Measurements from ENCODE around the gene LMF1. TPM values are rescaled to one million over a fixed set of nuclear protein-coding genes. Genes with fewer than 3 reads are reported as not detected.

LMF1 gene
- total RNA-seq, 2 experiments from 2014 or later: 17.0 to 31.4 TPM

GRCh38 chr16:836221-836620 lies 134.6 kb downstream of the LMF1 start:
- TF ChIP-seq, protein P1, sequence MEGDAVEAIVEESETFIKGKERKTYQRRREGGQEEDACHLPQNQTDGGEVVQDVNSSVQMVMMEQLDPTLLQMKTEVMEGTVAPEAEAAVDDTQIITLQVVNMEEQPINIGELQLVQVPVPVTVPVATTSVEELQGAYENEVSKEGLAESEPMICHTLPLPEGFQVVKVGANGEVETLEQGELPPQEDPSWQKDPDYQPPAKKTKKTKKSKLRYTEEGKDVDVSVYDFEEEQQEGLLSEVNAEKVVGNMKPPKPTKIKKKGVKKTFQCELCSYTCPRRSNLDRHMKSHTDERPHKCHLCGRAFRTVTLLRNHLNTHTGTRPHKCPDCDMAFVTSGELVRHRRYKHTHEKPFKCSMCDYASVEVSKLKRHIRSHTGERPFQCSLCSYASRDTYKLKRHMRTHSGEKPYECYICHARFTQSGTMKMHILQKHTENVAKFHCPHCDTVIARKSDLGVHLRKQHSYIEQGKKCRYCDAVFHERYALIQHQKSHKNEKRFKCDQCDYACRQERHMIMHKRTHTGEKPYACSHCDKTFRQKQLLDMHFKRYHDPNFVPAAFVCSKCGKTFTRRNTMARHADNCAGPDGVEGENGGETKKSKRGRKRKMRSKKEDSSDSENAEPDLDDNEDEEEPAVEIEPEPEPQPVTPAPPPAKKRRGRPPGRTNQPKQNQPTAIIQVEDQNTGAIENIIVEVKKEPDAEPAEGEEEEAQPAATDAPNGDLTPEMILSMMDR (conservative IDR thresholded peaks at IDR 0.05; ENCODE audit: low read length): no peak
- TF ChIP-seq EZH2phosphoT487 (IDR thresholded peaks at IDR 0.05; ENCODE audit: borderline replicate concordance, low read depth, low read length): no peak
- intact Hi-C loops (cut with micrococcal nuclease; ENCODE audit: unreplicated experiment): no loop called here
- H4K20me1 ChIP-seq (ENCODE audit: insufficient read depth, low read length): no peaks in the 10 kb centered on the region
- no peak overlapping the region for H2AFZ ChIP-seq (ENCODE audit: low read length)
- CTCF ChIA-PET (ENCODE audit: unreplicated experiment): no interaction called here
- POLR2A ChIA-PET: no interaction called here
- no peaks in the 10 kb centered on the region for H3K36me3 ChIP-seq (ENCODE audit: insufficient read depth, low read length)
- H3K4me1 ChIP-seq (ENCODE audit: insufficient read depth, low read length, poor library complexity, severe bottlenecking): no peaks in the 10 kb centered on the region
- no TSS peak for BruUV-seq (replicated peaks)
- H3K9me2 ChIP-seq (ENCODE audit: insufficient read depth, low read length): no peaks in the 10 kb centered on the region
- no peak for DNase-seq (ENCODE audit: low spot score)
- H3K79me2 ChIP-seq (ENCODE audit: insufficient read depth, low read depth, low read length): no peaks in the 10 kb centered on the region
- no peak overlapping the region for H3K4me3 ChIP-seq (ENCODE audit: low read depth, low read length, poor library complexity, severe bottlenecking)
- H3K27ac ChIP-seq (ENCODE audit: low read depth, low read length, poor library complexity, severe bottlenecking): no peak overlapping the region
- no peak overlapping the region for H3K4me2 ChIP-seq (ENCODE audit: low read length)
- peaks cover 8% of the 10 kb centered on the region for H3K9me3 ChIP-seq (ENCODE audit: low read length)

- DNase-seq (ENCODE audit: low spot score): no peak
- no peaks in the 10 kb centered on the region for H3K79me2 ChIP-seq (ENCODE audit: insufficient read depth, low read depth, low read length)
- TF ChIP-seq EZH2phosphoT487 (IDR thresholded peaks at IDR 0.05; ENCODE audit: borderline replicate concordance, low read depth, low read length): no peak
- TF ChIP-seq, protein P1 (conservative IDR thresholded peaks at IDR 0.05; ENCODE audit: low read length): no peak
- H3K9me2 ChIP-seq (ENCODE audit: insufficient read depth, low read length): no peaks in the 10 kb centered on the region
- H4K20me1 ChIP-seq (ENCODE audit: insufficient read depth, low read length): no peaks in the 10 kb centered on the region
- H3K4me2 ChIP-seq (ENCODE audit: low read length): no peak overlapping the region
- H2AFZ ChIP-seq (ENCODE audit: low read length): no peak overlapping the region
- no TSS peak for BruUV-seq (replicated peaks)
- peaks cover 8% of the 10 kb centered on the region for H3K9me3 ChIP-seq (ENCODE audit: low read length)
- no peaks in the 10 kb centered on the region for H3K36me3 ChIP-seq (ENCODE audit: insufficient read depth, low read length)
- H3K4me3 ChIP-seq (ENCODE audit: low read depth, low read length, poor library complexity, severe bottlenecking): no peak overlapping the region
- intact Hi-C loops (cut with micrococcal nuclease; ENCODE audit: unreplicated experiment): no loop called here
- ChIA-PET CTCF (ENCODE audit: unreplicated experiment) (no interaction called here), POLR2A (no interaction called here)
- no peak overlapping the region for H3K27ac ChIP-seq (ENCODE audit: low read depth, low read length, poor library complexity, severe bottlenecking)
- no peaks in the 10 kb centered on the region for H3K4me1 ChIP-seq (ENCODE audit: insufficient read depth, low read length, poor library complexity, severe bottlenecking)
Observed at GRCh38 chr16:835373-835772, 135.4 kb downstream of the LMF1 start.

GRCh38 chr16:833411-833810 lies 137.4 kb downstream of the LMF1 start:
- Histone ChIP-seq H3K4me3 (ENCODE audit: low read depth, low read length, poor library complexity, severe bottlenecking) (no peak overlapping the region), H3K27ac (ENCODE audit: low read depth, low read length, poor library complexity, severe bottlenecking) (no peak overlapping the region), H3K36me3 (ENCODE audit: insufficient read depth, low read length) (no peaks in the 10 kb centered on the region), H2AFZ (ENCODE audit: low read length) (no peak overlapping the region), H3K9me2 (ENCODE audit: insufficient read depth, low read length) (no peaks in the 10 kb centered on the region), H3K4me2 (ENCODE audit: low read length) (no peak overlapping the region), H4K20me1 (ENCODE audit: insufficient read depth, low read length) (no peaks in the 10 kb centered on the region), H3K79me2 (ENCODE audit: insufficient read depth, low read depth, low read length) (no peaks in the 10 kb centered on the region), H3K4me1 (ENCODE audit: insufficient read depth, low read length, poor library complexity, severe bottlenecking) (no peaks in the 10 kb centered on the region), H3K9me3 (ENCODE audit: low read length) (peaks cover 8% of the 10 kb centered on the region)
- CTCF ChIA-PET (ENCODE audit: unreplicated experiment): no interaction called here
- DNase-seq (ENCODE audit: low spot score): no peak
- no peak for TF ChIP-seq EZH2phosphoT487 (IDR thresholded peaks at IDR 0.05; ENCODE audit: borderline replicate concordance, low read depth, low read length)
- TF ChIP-seq, protein P1 (conservative IDR thresholded peaks at IDR 0.05; ENCODE audit: low read length): no peak
- no TSS peak for BruUV-seq (replicated peaks)
- POLR2A ChIA-PET: no interaction called here
- intact Hi-C loops (cut with micrococcal nuclease; ENCODE audit: unreplicated experiment): no loop called here

Data from OCI-LY7 (cell line).